T-helper 9 cell (primary cell): ENCODE results near the gene NEDD9.

Experiments
- DNase-seq: peaks from one replicate; pipeline ENCODE4 v3.0.0-alpha.2; 2020

The NEDD9 gene

DNA sequence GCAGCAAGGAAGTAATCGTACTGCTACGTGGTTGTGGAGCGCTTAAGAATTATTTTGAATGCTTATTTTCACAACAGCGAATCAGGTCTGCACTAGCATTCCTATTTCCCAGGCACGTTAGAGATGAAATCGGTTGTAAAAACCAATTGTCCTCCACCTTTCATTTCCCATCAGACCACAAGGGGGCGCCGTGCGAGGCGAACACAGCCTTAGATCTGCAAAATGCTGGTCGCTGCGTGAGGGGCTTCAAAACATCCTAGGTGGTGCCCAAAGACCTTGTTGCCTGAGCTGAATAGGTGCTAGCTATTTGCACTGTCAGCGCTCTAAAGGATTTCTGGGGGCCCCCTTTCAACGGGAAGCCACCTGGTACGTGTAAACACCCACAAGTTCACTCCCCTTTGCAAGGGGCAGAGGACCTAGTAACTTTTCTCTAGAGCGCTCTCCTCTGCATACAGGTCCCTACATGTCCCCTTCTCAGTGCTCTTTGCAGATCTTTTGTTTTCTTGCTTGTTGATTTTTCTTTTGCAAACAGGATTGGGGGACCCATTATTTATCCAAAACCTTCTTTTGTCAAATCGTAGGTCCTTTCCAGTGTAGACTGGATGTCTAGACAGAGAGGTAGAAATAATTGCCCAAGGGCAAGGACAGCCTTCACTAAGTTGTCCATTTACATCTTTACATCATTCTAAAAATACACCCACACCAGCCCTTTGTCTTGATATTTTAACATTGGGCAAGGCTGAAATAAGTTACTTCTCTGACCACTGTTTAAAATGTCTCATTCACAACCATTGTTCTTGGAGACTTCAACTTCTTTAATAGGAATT lies 59.8 kb downstream of the NEDD9 start:
- peak; percentile 79 for DNase-seq

DNA sequence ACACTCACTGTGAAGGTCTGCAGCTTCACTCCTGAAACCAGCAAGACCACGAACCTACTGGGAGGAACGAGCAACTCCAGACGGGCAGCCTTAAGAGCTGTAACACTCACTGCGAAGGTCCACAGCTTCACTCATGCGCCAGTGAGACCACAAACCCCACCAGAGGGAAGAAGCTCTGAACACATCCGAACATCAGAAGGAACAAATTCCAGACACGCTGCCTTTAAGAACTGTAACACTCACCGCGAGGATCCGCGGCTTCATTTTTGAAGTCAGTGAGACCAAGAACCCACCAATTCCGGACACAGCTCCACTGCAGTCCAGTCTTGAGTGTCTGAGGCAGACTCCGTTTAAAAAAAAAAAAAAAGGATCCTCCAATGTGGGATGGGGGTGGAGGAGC lies 60.5 kb downstream of the NEDD9 start:
- no peak for DNase-seq

DNA sequence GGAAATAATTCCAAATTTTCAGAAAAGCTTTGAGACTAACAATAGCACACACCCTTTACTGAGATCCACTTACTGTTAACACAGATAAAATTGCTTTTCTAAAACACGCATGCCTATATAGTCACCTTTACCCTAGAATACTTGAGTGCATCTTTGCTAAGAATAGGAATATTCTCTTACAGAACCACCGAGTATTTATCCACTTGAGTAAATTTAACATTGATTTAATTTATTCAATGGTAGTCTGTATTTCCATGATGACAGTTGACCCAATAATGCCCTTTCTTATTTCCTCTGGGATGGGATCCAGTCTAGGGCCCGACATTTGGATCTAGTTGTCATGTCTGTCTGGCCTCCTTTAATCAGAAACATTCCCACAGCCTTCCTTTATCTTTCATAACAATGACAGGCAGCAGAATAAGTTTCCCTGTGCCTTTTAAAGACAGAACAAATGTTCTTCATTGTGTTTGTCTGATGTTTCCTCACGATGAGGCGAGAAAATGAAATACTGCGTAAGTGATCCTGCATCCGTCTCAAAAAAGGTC lies 64.3 kb downstream of the NEDD9 start:
- no peak for DNase-seq

- no peak for DNase-seq
These were observed 65.5 kb downstream of the NEDD9 start for GRCh38 chr6:11166948-11167347.

GRCh38 chr6:11164717-11165646 lies 67.5 kb downstream of the NEDD9 start:
- DNase-seq, result no peak

GRCh38 chr6:11163932-11164331 lies 68.5 kb downstream of the NEDD9 start:
- DNase-seq, result no peak

DNA sequence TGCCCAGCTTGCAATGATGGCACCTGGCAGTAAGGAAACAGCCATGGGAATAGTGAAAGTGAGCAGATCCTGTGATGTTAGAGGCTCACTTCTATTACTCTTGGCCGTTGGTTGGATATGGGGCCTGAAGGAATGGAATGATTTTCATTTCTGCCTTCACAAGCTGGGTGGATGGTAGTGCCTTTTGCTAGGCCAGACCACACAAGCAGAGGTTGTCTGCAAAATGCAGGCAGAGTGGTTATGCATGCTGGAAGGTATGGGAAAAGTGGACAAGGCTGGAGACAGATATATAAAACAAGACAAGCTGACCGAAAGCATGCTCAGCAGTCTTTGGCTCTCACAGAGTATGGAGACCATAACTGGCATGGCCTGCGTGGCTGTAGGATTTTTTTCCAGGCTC lies 70.2 kb downstream of the NEDD9 start:
- no peak for DNase-seq

DNA sequence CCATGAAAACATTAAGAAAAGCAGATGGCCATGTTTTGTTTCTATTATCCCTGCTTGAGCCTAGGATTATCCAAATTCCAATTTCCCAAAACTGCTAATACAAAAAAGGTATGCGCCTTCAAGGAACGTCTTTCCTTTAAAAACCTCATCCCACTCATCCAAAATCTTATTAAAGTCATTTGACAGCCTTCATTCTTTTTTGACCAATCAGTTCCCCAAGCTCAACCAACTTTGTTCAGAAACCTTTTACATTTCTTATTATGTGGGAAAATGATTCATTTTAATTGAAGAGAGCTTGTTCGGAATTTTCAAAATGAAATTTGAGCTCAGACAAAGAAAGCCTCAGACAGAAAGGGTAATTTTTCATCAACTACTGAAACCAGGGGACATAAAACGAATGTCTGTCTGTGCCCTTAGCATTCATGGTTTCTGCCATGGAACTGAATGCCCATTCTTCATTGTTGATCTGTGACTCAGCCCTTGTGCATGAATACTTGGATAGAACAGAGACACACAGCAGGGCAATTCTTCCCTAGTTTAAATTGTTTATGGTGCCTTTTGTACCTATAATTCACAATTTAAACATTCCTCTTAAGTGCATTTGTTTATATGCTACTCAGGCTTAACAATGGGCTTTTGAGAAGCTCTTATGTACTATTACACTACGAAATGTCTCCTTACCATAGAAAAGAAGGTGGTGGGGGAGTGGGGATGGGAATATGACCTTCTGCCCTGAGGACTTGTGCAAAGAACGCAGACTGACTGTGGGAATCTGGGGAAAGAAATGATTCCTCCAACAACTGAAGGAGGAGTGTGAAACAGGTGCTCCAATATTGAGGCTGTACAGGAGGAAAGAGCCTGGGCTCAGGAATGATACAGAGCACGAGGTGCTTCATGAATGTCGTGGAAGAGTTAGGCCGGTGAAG lies 71.2 kb downstream of the NEDD9 start:
- DNase-seq, result no peak

DNA sequence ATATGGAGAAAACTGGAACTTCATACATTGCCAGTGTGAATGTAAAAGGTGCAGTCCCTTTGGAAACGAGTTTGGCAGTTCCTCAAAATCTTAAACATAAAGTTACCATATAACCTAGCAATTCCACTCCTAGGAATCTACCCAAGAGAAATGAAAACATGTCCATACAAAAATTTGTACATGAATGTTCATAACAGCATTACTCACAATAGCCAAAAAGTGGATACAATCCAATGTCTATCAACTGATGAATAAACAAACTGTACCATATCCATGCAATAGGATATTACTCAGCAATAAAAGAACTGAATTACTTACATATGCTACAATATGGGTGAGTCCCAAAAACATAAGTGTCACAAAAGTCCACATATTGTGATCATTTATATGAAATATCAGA lies 72.3 kb downstream of the NEDD9 start:
- DNase-seq, result no peak

- DNase-seq, result no peak
These were observed 76.9 kb downstream of the NEDD9 start for GRCh38 chr6:11155589-11155988.

GRCh38 chr6:11153447-11153846 lies 79.0 kb downstream of the NEDD9 start:
- DNase-seq, result no peak

DNA sequence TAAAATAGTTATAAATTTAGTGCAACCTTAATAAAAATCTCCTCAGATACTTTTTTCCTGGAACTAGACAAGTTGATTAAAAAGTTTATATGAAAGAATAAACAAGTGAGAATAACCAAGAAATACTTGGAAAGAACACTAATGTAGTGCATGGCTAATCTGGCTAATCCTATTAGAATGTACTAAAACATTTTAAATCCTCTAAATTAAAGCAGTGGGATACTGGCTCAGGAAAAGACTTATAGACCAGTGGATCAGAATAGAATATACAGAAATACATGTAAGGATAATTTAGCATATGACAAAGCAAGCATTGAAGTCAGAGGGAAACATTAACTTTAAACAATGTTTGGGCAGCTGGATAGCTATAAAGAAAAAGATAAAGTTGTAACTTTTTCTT lies 79.9 kb downstream of the NEDD9 start:
- DNase-seq, result no peak

GRCh38 chr6:11151488-11151887 lies 81.0 kb downstream of the NEDD9 start:
- no peak for DNase-seq

DNA sequence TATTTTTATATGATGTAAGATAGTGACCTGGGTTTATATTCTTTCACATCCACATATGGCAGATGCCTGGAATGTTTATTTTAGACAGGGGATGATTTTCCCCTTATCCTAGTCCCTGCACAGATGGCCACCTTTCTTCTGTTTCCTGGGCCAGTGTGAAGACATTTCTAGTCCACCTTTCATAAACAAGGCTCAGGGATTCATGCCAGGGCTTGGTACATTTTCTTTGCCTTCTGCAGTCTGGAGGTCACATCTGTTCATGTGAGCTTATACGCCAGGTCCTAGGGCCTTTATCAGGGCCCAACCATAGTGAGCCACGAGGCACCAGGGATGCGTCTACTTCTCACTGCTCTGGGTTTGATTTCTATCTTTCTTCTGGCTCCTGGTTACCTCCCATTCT lies 82.9 kb downstream of the NEDD9 start:
- no peak for DNase-seq

GRCh38 chr6:11146117-11146826 lies 86.2 kb downstream of the NEDD9 start:
- DNase-seq, result no peak

GRCh38 chr6:11144393-11144851 lies 88.0 kb downstream of the NEDD9 start:
- peak; percentile 68 for DNase-seq

GRCh38 chr6:11143394-11144371 lies 88.8 kb downstream of the NEDD9 start:
- no peak for DNase-seq

- no peak for DNase-seq
These were observed 90.0 kb downstream of the NEDD9 start for GRCh38 chr6:11142296-11143027.

DNA sequence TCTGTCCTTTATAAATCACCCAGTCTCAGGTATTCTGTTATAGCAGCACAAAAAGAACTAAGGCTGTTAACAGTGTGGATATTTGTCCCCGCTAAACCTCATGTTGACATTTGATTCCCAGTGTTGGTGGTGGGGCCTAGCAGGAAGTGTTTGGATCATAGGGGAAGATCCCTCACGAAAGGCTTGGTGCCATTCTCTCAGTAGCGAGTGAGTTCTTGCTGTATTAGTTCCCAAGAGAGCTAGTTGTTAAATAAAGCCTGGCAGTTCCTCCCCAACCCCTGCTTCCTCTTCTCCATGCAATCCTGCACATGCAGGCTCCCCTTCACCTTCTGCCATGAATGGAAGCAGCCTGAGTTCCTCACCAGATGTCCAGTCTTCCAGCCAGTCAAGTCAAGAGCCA lies 91.2 kb downstream of the NEDD9 start:
- DNase-seq, result no peak

DNA sequence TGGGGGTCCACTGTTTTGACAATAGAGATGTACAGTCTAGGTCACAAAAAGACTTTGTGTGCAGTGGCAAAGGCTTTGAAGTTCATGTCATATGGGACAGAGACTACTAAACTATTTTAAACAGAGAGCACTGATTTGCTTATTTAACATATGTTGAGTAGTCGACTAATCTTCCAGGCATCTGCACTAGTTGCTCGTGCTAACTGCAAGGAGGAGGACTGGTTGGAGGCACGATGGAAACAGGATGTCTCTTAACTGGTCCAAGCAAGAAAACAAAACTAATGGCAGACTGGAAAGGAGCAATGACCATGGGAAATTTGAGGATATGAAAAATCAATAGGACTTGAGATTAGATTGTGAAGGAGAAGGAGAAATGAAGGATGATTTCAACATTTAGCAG lies 92.4 kb downstream of the NEDD9 start:
- DNase-seq, result no peak
